ENCODE data around the gene TINCR.

TINCR gene

GRCh38 chr19:5588906-5589676 is 21.3 kb upstream of the TINCR start:
- no peak for DNase-seq

- no peak for DNase-seq
Measured at GRCh38 chr19:5588441-5588840, 20.7 kb upstream of the TINCR start.

GRCh38 chr19:5587661-5588060 is 19.9 kb upstream of the TINCR start:
- DNase-seq = no peak

GRCh38 chr19:5587071-5587455 is 19.3 kb upstream of the TINCR start:
- DNase-seq = no peak

- no peak for DNase-seq
Measured at GRCh38 chr19:5586300-5587070, 18.7 kb upstream of the TINCR start.

GRCh38 chr19:5585461-5586299 is 17.9 kb upstream of the TINCR start:
- DNase-seq = peak; percentile 62

- DNase-seq = peak; percentile 88
Measured at GRCh38 chr19:5580161-5580571, 12.4 kb upstream of the TINCR start.

GRCh38 chr19:5579697-5580096 is 11.9 kb upstream of the TINCR start:
- DNase-seq = no peak

- DNase-seq = no peak
Measured at GRCh38 chr19:5579286-5579685, 11.5 kb upstream of the TINCR start.

- DNase-seq = peak; percentile 46
Measured at GRCh38 chr19:5578097-5578846, 10.5 kb upstream of the TINCR start.

GRCh38 chr19:5575590-5575989 is 7.8 kb upstream of the TINCR start:
- DNase-seq = no peak

- DNase-seq = no peak
Measured at GRCh38 chr19:5572556-5573286, 5.0 kb upstream of the TINCR start.

- DNase-seq = no peak
Measured at GRCh38 chr19:5571777-5572176, 4.0 kb upstream of the TINCR start.

- no peak for DNase-seq
Measured at GRCh38 chr19:5567970-5568407, 236 bp upstream of the TINCR start.

GRCh38 chr19:5564930-5565329 is 2.8 kb downstream of the TINCR start:
- no peak for DNase-seq

GRCh38 chr19:5563935-5564612 is 3.7 kb downstream of the TINCR start:
- DNase-seq = peak; percentile 23

GRCh38 chr19:5563008-5563431 is 4.7 kb downstream of the TINCR start:
- DNase-seq = no peak

- no peak for DNase-seq
Measured at GRCh38 chr19:5562280-5562679, 5.5 kb downstream of the TINCR start.

- no peak for DNase-seq
Measured at GRCh38 chr19:5561559-5561958, 6.2 kb downstream of the TINCR start.

GRCh38 chr19:5560156-5560555 is 7.6 kb downstream of the TINCR start:
- DNase-seq = no peak

- no peak for DNase-seq
Measured at GRCh38 chr19:5559804-5560133, 8.0 kb downstream of the TINCR start.
